Smooth muscle cell (in vitro differentiated cells): ENCODE measurements around the gene SNX15. TPM values are rescaled to one million over a fixed set of nuclear protein-coding genes. Genes with fewer than 3 reads are reported as not detected.

ENCODE experiments used
- DNase-seq: peaks from one replicate; lab custom pipeline; 2025; ENCODE audit not compliant: unreplicated experiment; lab: John Stamatoyannopoulos, UW
- H2AFZ ChIP-seq: fragments of 200-600 bp; sonication (generic); 2 replicates; pipeline ENCODE4 v1.6.0; 2016; ENCODE audit warnings: antibody characterized with exemption, low read depth, mild to moderate bottlenecking
- H3F3A ChIP-seq: fragments of 200-600 bp; sonication (generic); 2 replicates; pipeline ENCODE4 v1.6.0; 2017; ENCODE audit warnings: antibody characterized with exemption, low read depth
- H3K27ac ChIP-seq: fragments of 200-600 bp; sonication (generic); 2 replicates; pipeline ENCODE4 v1.5.1; 2016; ENCODE audit warnings: low read depth, mild to moderate bottlenecking
- H3K27me3 ChIP-seq: fragments of 200-600 bp; sonication (generic); 2 replicates; pipeline ENCODE4 v1.6.1; 2016; ENCODE audit warnings: low read depth, mild to moderate bottlenecking
- H3K36me3 ChIP-seq: fragments of 200-600 bp; sonication (generic); 2 replicates; pipeline ENCODE4 v1.5.1; 2016; ENCODE audit warnings: low read depth
- H3K4me1 ChIP-seq: fragments of 200-600 bp; sonication (generic); 2 replicates; pipeline ENCODE4 v1.5.1; 2016; ENCODE audit warnings: low read depth
- H3K4me2 ChIP-seq: fragments of 200-600 bp; sonication (generic); 2 replicates; pipeline ENCODE4 v1.6.0; 2016; ENCODE audit warnings: mild to moderate bottlenecking
- H3K4me3 ChIP-seq: fragments of 200-600 bp; sonication (generic); 2 replicates; pipeline ENCODE4 v1.5.1; 2016; ENCODE audit warnings: mild to moderate bottlenecking
- H3K79me2 ChIP-seq: fragments of 200-600 bp; sonication (generic); 2 replicates; pipeline ENCODE4 v1.6.0; 2016; ENCODE audit warnings: low read depth, mild to moderate bottlenecking
- H3K9ac ChIP-seq: fragments of 200-600 bp; sonication (generic); 2 replicates; pipeline ENCODE4 v1.6.0; 2016; ENCODE audit warnings: low read depth
- H3K9me3 ChIP-seq: fragments of 200-600 bp; sonication (generic); replicated peaks from 2 replicates; pipeline ENCODE4 v1.5.1; 2016; ENCODE audit warnings: low read depth
- H4K20me1 ChIP-seq: fragments of 200-600 bp; sonication (generic); 2 replicates; pipeline ENCODE4 v1.6.0; 2016; ENCODE audit warnings: low read depth
- WGBS: methylation state at CpG from one replicate; pipeline ENCODE4 v1.1.7; 2016; ENCODE audit warnings: low lambda C conversion rate; 5-methylcytosine and 5-hydroxymethylcytosine counted together
- polyA plus RNA-seq: library from polyadenylated mRNA; unstranded; fragments of >200 nt; fragmentation: Nextera tagmentation; extraction: Ambion mirVana; gene quantifications from 2 replicates; pipeline ENCODE4 v1.2.1, GENCODE V29; 2016
- total RNA-seq: library from RNA; depleted of rRNA; stranded (reverse); fragments of >200 nt; gene quantifications from 2 replicates; pipeline ENCODE4 v1.2.3, GENCODE V29; 2014
- TF ChIP-seq, protein P1 (sequence below): fragments of 200-600 bp; sonication (generic); IDR thresholded peaks from 2 replicates; pipeline ENCODE4 v1.5.1; 2017; ENCODE audit warnings: borderline replicate concordance, mild to moderate bottlenecking, antibody characterized with exemption; ENCODE audit not compliant: insufficient read depth, poor library complexity, severe bottlenecking

SNX15 gene
- total and polyA plus RNA-seq, 2 experiments from 2014 or later, result 14.8 to 24.7 TPM

DNA sequence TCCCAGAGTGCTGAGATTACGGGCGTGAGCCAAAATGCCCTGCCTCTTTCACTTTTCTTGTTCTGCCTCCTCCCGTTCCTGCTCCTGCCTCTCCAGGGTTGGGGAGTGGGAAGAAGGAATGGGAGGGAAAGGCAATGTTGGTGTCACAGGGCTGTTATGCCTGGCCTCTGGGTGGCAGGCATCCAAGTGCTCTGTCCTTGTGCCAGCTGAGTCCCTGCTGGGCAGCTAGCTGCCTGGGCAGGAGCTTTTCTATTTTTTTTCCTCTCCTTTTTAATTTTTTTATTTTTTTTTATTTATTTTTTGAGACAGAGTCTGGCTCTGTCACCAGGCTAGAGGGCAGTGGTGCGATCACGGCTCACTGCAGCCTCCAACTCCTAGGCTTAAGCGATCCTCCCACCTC, 9.7 kb downstream of the SNX15 start:
- Histone ChIP-seq H3K27me3 (no peaks in the 10 kb centered on the region), H3K36me3 (no peaks in the 10 kb centered on the region), H2AFZ (no peak overlapping the region), H3K9ac (no peak overlapping the region), H3K4me3 (no peak overlapping the region), H4K20me1 (no peaks in the 10 kb centered on the region), H3K27ac (no peak overlapping the region), H3K9me3 (no peaks in the 10 kb centered on the region), H3K79me2 (peaks cover 3% of the 10 kb centered on the region), H3K4me1 (no peaks in the 10 kb centered on the region), H3F3A (peaks cover 5% of the 10 kb centered on the region), H3K4me2 (no peak overlapping the region)
- TF ChIP-seq, protein P1, sequence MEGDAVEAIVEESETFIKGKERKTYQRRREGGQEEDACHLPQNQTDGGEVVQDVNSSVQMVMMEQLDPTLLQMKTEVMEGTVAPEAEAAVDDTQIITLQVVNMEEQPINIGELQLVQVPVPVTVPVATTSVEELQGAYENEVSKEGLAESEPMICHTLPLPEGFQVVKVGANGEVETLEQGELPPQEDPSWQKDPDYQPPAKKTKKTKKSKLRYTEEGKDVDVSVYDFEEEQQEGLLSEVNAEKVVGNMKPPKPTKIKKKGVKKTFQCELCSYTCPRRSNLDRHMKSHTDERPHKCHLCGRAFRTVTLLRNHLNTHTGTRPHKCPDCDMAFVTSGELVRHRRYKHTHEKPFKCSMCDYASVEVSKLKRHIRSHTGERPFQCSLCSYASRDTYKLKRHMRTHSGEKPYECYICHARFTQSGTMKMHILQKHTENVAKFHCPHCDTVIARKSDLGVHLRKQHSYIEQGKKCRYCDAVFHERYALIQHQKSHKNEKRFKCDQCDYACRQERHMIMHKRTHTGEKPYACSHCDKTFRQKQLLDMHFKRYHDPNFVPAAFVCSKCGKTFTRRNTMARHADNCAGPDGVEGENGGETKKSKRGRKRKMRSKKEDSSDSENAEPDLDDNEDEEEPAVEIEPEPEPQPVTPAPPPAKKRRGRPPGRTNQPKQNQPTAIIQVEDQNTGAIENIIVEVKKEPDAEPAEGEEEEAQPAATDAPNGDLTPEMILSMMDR, result no peak
- 98% methylated on average over 6 of the region's 6 CpGs for WGBS
- DNase-seq, result no peak

DNA sequence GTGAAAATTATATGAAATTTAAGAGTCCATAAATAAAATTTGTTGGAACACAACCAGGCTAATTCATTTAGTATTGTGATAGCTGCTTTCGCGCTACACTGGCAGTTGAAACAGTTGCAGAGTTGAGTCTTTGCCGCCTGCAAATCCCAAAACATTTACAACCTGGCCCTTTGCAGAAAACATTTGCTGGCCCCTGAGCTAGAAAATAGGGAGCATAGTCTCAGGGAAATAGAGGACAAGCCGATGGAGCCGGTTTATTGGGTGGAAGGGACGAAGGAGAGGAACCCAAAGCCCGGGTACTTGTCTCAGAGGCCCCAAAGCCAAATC, 13.2 kb downstream of the SNX15 start:
- TF ChIP-seq, protein P1, result no peak
- no peak for DNase-seq
- WGBS, result 26% methylated on average over 7 of the region's 7 CpGs

DNA sequence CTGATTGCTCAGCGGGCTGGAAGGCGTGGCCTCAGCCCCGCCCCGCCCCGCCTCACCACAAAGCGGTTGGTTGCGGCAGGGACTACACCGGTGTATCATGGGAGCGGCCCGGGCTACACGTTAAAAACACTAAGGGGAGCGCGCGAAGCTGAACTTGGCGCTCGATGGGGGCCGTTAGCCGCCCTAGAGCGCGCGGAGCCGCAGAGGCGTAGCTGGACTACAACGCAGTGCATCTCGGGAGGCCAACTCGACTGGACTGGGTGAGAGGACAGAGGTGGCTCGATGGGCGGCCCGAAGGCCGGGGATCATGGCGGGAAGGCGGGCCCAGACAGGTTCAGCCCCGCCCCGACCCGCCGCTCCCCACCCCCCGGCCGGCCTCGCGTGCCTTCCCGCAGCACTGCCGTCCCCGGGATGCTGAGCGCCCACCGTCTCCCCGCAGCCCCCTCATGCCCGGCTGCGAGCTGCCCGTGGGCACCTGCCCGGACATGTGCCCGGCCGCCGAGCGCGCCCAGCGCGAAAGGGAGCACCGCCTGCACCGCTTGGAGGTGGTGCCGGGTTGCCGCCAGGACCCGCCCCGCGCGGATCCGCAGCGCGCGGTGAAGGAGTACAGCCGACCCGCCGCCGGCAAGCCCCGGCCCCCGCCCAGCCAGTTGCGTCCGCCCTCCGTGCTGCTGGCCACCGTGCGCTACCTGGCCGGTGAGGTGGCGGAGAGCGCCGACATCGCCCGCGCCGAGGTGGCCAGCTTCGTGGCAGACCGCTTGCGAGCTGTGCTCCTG, 13.8 kb downstream of the SNX15 start, which contains the start of gene SAC3D1:
Gene SAC3D1 (plus strand): TSS at position 364 of the 776 bp plus-strand sequence. CDS start 83 bp downstream, at position 447.
- peak within 1 kb of the TSS; percentile 64 for H3K4me3 ChIP-seq
- 1% methylated on average over 66 of the region's 91 CpGs for WGBS
- no peak within 1 kb of the TSS for H3K9ac ChIP-seq

More for the DNA sequence above, 13.2 kb downstream of the SNX15 start:
- H3K79me2 ChIP-seq, result peaks cover 5% of the 10 kb centered on the region
- H3K9me3 ChIP-seq, result no peaks in the 10 kb centered on the region
- H3K36me3 ChIP-seq, result no peaks in the 10 kb centered on the region
- no peaks in the 10 kb centered on the region for H3K4me1 ChIP-seq
- H3K4me3 ChIP-seq, result peak overlapping the region; percentile 64
- H4K20me1 ChIP-seq, result no peaks in the 10 kb centered on the region
- H3K27me3 ChIP-seq, result no peaks in the 10 kb centered on the region
- H3K27ac ChIP-seq, result peak overlapping the region; percentile 52
- H3F3A ChIP-seq, result peaks cover 5% of the 10 kb centered on the region
- H2AFZ ChIP-seq, result peak overlapping the region; percentile 53
- H3K4me2 ChIP-seq, result peak overlapping the region; percentile 91
- H3K9ac ChIP-seq, result no peak overlapping the region

More for the DNA sequence above, 13.8 kb downstream of the SNX15 start, which contains the start of gene SAC3D1:
- Histone ChIP-seq H3K79me2 (peaks cover 5% of the 10 kb centered on the region), H3K27me3 (no peaks in the 10 kb centered on the region), H3K4me1 (no peaks in the 10 kb centered on the region), H3K27ac (peak within 1 kb of the TSS; percentile 52), H2AFZ (peak within 1 kb of the TSS; percentile 53), H3K9me3 (no peaks in the 10 kb centered on the region), H3K4me2 (peak within 1 kb of the TSS; percentile 91), H3K36me3 (no peaks in the 10 kb centered on the region), H3F3A (peaks cover 5% of the 10 kb centered on the region), H4K20me1 (no peaks in the 10 kb centered on the region)
- TF ChIP-seq, protein P1, result no peak
- peak; percentile 79 for DNase-seq
